KMS-11 (cell line): ENCODE measurements around the gene CD8A.

Experiments
- H2AFZ ChIP-seq: fragments of 200-600 bp; sonication (generic); 2 replicates; pipeline ENCODE4 v1.6.1; 2016; ENCODE audit warnings: antibody characterized with exemption, mixed run types, low read depth
- H3K27ac ChIP-seq: fragments of 200-600 bp; sonication (generic); 2 replicates; pipeline ENCODE4 v1.6.1; 2016; ENCODE audit warnings: mild to moderate bottlenecking, mixed run types
- H3K27me3 ChIP-seq: fragments of 200-600 bp; sonication (generic); 2 replicates; pipeline ENCODE4 v1.6.1; 2017; ENCODE audit warnings: mild to moderate bottlenecking, low read depth, mixed run types, moderate library complexity; ENCODE audit not compliant: insufficient read depth
- H3K36me3 ChIP-seq: fragments of 200-600 bp; sonication (generic); 2 replicates; pipeline ENCODE4 v1.6.1; 2017; ENCODE audit warnings: mild to moderate bottlenecking, mixed run types; ENCODE audit not compliant: insufficient read depth
- H3K4me1 ChIP-seq: fragments of 200-600 bp; sonication (generic); 2 replicates; pipeline ENCODE4 v1.6.1; 2016; ENCODE audit warnings: mild to moderate bottlenecking, low read depth, mixed run types; ENCODE audit not compliant: poor library complexity, severe bottlenecking
- H3K4me2 ChIP-seq: fragments of 200-600 bp; sonication (generic); 2 replicates; pipeline ENCODE4 v1.7.0; 2016; ENCODE audit warnings: mild to moderate bottlenecking, mixed run types
- H3K4me3 ChIP-seq: fragments of 200-600 bp; sonication (generic); IDR thresholded peaks from 2 replicates; pipeline ENCODE4 v1.6.1; 2017; ENCODE audit warnings: low read depth, low read length, mixed read lengths; ENCODE audit not compliant: insufficient read depth
- H3K79me2 ChIP-seq: fragments of 200-600 bp; sonication (generic); 2 replicates; pipeline ENCODE4 v1.6.1; 2016; ENCODE audit warnings: low read depth, mixed run types; ENCODE audit not compliant: insufficient read depth
- H3K9ac ChIP-seq: fragments of 200-600 bp; sonication (generic); 2 replicates; pipeline ENCODE4 v1.6.1; 2016; ENCODE audit warnings: mild to moderate bottlenecking, mixed run types
- H4K20me1 ChIP-seq: fragments of 200-600 bp; sonication (generic); 2 replicates; pipeline ENCODE4 v1.6.1; 2016; ENCODE audit warnings: mild to moderate bottlenecking, mixed run types; ENCODE audit not compliant: insufficient read depth
- CTCF ChIP-seq: fragments of 200-600 bp; sonication (generic); conservative IDR thresholded peaks from 2 replicates; pipeline ENCODE4 v1.6.1; 2017; ENCODE audit warnings: low read depth, mild to moderate bottlenecking, antibody characterized with exemption, low read length, moderate library complexity, mixed read lengths

Gene CD8A

DNA sequence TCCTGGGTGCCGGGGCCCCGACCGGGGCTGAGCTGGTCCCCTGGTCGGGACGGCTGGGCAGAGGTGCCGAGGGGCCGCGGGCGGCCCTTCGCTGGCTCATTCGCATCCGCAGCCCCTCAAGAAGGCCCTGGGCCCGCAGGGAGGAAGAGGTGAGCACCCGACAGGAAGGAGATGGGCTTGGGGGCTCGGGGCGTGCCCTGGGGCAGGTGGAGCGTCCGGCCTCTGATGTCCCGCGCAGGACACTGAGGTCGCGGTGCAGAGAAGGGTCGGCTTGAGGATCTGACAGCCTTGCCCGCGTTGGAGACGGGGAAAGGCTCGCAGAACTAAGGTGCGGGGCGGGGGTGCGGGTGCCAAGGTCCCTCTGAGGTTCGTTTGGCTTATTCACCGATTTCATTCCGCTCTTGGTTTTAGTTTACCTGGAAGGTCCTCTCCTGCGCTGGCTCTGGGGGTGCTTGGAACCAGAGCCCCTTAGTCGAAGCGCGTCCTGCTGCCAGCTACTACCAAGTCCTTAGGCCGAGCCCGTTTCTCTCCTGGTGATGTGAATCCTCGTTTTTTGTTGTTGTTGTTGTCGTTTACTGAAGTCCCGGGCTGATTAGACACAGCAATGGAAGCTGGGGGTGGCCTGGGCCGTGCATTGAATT is 18.9 kb upstream of the CD8A start:
- no peak overlapping the region for H3K27ac ChIP-seq
- H3K9ac ChIP-seq: no peak overlapping the region
- no peaks in the 10 kb centered on the region for H3K79me2 ChIP-seq
- no peak overlapping the region for H2AFZ ChIP-seq
- peaks cover 5% of the 10 kb centered on the region for H3K4me1 ChIP-seq
- H3K4me3 ChIP-seq: no peak overlapping the region
- H3K36me3 ChIP-seq: no peaks in the 10 kb centered on the region
- H3K4me2 ChIP-seq: no peak overlapping the region
- H4K20me1 ChIP-seq: no peaks in the 10 kb centered on the region
- TF ChIP-seq CTCF: no peak
- no peaks in the 10 kb centered on the region; the same call in 1 of the 2 replicates for H3K27me3 ChIP-seq

GRCh38 chr2:86808315-86809161 is 17.8 kb upstream of the CD8A start:
- no peak overlapping the region for H3K27ac ChIP-seq
- peak overlapping the region; percentile 99 for H3K4me2 ChIP-seq
- no peaks in the 10 kb centered on the region for H3K36me3 ChIP-seq
- H3K79me2 ChIP-seq: no peaks in the 10 kb centered on the region
- no peaks in the 10 kb centered on the region for H4K20me1 ChIP-seq
- H3K9ac ChIP-seq: peak overlapping the region; percentile 56
- H3K4me1 ChIP-seq: peaks cover 5% of the 10 kb centered on the region
- H3K27me3 ChIP-seq: no peaks in the 10 kb centered on the region; the same call in 1 of the 2 replicates
- peak; percentile 94 for TF ChIP-seq CTCF
- H3K4me3 ChIP-seq: peak overlapping the region; percentile 55
- H2AFZ ChIP-seq: peak overlapping the region; percentile 100

DNA sequence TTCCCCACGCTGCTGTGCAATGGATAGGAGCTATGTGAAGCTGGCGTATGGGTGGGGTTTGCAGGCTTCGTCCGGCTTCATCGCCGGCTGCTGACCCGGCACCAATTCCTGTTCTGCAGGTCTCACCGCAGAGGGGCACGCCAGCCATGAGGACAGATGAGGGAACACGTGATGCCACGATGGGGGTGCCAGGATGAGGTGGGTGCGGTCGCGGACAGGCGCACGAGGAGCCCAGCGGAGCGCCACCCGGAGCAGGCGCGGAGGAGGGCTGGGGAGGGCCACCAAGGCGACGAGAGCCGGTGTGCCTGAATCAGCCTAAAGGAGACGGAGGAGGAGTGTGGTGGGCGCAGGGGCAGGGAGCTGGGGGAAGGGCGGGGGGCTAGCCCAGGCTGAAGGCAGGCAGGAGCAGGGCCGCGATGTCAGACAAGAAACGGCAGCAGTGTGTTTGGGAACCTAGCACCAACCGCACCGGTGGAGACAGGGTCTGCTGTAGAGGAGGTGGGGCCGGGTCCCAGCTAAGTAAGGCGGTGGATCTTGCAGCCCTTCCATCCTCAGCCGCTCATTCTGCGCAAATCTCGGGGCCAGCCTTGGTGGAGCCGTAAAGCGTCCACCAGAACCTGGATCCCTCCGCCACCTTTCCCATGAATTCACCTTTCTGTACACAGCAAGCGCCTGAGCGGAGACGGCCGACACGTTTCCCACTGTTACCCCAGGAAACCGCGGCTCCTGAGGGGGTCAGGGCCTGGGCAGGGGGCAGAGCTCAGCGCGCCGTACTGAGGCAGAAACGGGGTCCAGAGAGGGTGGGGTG is 17.0 kb upstream of the CD8A start:
- Histone ChIP-seq H3K36me3 (no peaks in the 10 kb centered on the region), H3K4me1 (peaks cover 5% of the 10 kb centered on the region), H3K79me2 (no peaks in the 10 kb centered on the region), H3K27ac (no peak overlapping the region; the same call in 1 of the 2 replicates), H4K20me1 (no peaks in the 10 kb centered on the region), H3K4me2 (peak overlapping the region; percentile 99), H3K9ac (peak overlapping the region; percentile 56), H3K4me3 (peak overlapping the region; percentile 55), H2AFZ (peak overlapping the region; percentile 100), H3K27me3 (no peaks in the 10 kb centered on the region; the same call in 1 of the 2 replicates)
- no peak for TF ChIP-seq CTCF

- Histone ChIP-seq H3K27ac (no peak overlapping the region), H3K79me2 (no peaks in the 10 kb centered on the region), H3K9ac (peak overlapping the region; percentile 56), H3K4me3 (no peak overlapping the region), H2AFZ (peak overlapping the region; percentile 100), H4K20me1 (no peaks in the 10 kb centered on the region), H3K36me3 (no peaks in the 10 kb centered on the region), H3K4me2 (peak overlapping the region; percentile 99), H3K4me1 (peaks cover 5% of the 10 kb centered on the region), H3K27me3 (no peaks in the 10 kb centered on the region; the same call in 1 of the 2 replicates)
- TF ChIP-seq CTCF: no peak
These were observed 16.4 kb upstream of the CD8A start for GRCh38 chr2:86807133-86807467.
